GM23338 (cell line): Measurements from ENCODE around the gene MSL3.

Experiments
- EZH2 ChIP-seq: fragments of 200-600 bp; sonication (generic); IDR thresholded peaks from one replicate; pipeline ENCODE4 v1.8.0; 2017; ENCODE audit warnings: antibody characterized with exemption, mild to moderate bottlenecking, low read depth; ENCODE audit not compliant: unreplicated experiment
- NANOG ChIP-seq: IDR thresholded peaks from 2 replicates; pipeline ENCODE4 v1.6.1; 2016; ENCODE audit warnings: antibody characterized with exemption, borderline replicate concordance
- POLR2AphosphoS5 ChIP-seq: IDR thresholded peaks from 2 replicates; pipeline ENCODE4 v1.6.1; 2016; ENCODE audit warnings: antibody characterized with exemption, low read depth
- ZNF331 ChIP-seq: fragments of 250-450 bp; sonication (Bioruptor Pico); IDR thresholded peaks from 2 replicates; pipeline ENCODE4 v1.5.0; 2020; ENCODE audit warnings: low read depth, mild to moderate bottlenecking, moderate library complexity
- TF ChIP-seq, protein P1 (sequence below), 2 experiments: fragments of 200-600 bp in 1 of 2; sonication (generic) in 1 of 2; conservative IDR thresholded peaks; 2 replicates each; pipeline versions ENCODE4 v1.5.1 to v1.6.1; 2016 to 2017; ENCODE audit warnings: antibody characterized with exemption in 2 of 2, low read depth in 2 of 2, mild to moderate bottlenecking in 2 of 2, moderate library complexity in 1 of 2

DNA sequence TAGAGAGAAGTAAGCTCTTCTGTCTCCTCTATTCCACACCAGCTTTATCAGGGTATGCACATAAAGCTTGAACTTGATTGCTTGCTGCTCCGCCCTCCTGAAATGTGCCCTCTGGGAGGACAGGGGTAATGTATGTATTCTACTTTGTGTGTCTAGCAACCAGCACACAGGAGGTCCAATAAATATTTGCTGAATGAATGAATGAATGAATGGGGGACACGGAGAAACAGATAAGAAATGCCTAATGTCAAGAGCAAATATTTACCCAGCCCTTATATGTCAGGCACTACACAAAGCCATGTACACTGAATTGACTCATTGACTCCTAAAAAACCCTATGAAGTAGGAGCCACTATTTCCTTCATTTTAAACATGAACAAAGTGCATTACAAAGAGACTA lies 2.3 kb upstream of the MSL3 start:
- TF ChIP-seq, protein P1, sequence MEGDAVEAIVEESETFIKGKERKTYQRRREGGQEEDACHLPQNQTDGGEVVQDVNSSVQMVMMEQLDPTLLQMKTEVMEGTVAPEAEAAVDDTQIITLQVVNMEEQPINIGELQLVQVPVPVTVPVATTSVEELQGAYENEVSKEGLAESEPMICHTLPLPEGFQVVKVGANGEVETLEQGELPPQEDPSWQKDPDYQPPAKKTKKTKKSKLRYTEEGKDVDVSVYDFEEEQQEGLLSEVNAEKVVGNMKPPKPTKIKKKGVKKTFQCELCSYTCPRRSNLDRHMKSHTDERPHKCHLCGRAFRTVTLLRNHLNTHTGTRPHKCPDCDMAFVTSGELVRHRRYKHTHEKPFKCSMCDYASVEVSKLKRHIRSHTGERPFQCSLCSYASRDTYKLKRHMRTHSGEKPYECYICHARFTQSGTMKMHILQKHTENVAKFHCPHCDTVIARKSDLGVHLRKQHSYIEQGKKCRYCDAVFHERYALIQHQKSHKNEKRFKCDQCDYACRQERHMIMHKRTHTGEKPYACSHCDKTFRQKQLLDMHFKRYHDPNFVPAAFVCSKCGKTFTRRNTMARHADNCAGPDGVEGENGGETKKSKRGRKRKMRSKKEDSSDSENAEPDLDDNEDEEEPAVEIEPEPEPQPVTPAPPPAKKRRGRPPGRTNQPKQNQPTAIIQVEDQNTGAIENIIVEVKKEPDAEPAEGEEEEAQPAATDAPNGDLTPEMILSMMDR (conservative IDR thresholded peaks at IDR 0.05; ENCODE audit: low read depth in 2 of 2) = no peak
- no peak for TF ChIP-seq POLR2AphosphoS5
- TF ChIP-seq NANOG = no peak
- TF ChIP-seq EZH2 = no peak
- TF ChIP-seq ZNF331 (CRISPR knock-in tag) = no peak
